GM12874 (cell line): ENCODE results near the gene CLDN15.

Experiments used
- CTCF ChIP-seq: IDR thresholded peaks from 2 replicates; pipeline ENCODE4 v1.5.1; 2011; ENCODE audit warnings: low read depth, mild to moderate bottlenecking, control low read depth, low read length, moderate library complexity; ENCODE audit not compliant: insufficient read depth

CLDN15 gene

GRCh38 chr7:101186844-101187428 is 50.7 kb downstream of the CLDN15 start:
- no peak for TF ChIP-seq CTCF

- no peak for TF ChIP-seq CTCF
These were observed 51.4 kb downstream of the CLDN15 start for GRCh38 chr7:101186194-101186593.

- TF ChIP-seq CTCF: no peak
These were observed 52.3 kb downstream of the CLDN15 start for GRCh38 chr7:101185258-101185839.
